Heart left ventricle (tissue), 16 donors: Measurements from ENCODE around the gene HTT. TPM values are rescaled to one million over a fixed set of nuclear protein-coding genes. Genes with fewer than 3 reads are reported as not detected.

Experiments used
- ATAC-seq, 4 donors: fragments of 200-7000 bp; cut with Tn5 transposase; one replicate each; pipeline ENCODE4 v1.9.1; 2020 to 2022; ENCODE audit warnings: moderate library complexity in 4 of 4, mild to moderate bottlenecking in 3 of 4, moderate number of reproducible peaks in 1 of 4
- DNase-seq, 5 donors: peaks; one replicate each; pipeline ENCODE4 v3.0.0-alpha.2; 2020
- H3K27ac ChIP-seq, 12 donors: fragments of 200-600 bp; sonication (generic) in 4 of 12; one replicate each; pipeline versions ENCODE4 v1.5.0 to v1.8.0; 2016 to 2022; ENCODE audit warnings: mild to moderate bottlenecking in 2 of 12
- H3K27me3 ChIP-seq, 9 donors: fragments of 200-600 bp; sonication (generic) in 2 of 9; one replicate each; pipeline versions ENCODE4 v1.5.1 to v1.8.0; 2016 to 2022; ENCODE audit warnings: mild to moderate bottlenecking in 3 of 9
- H3K36me3 ChIP-seq, 9 donors: fragments of 200-600 bp; sonication (generic) in 2 of 9; one replicate each; pipeline versions ENCODE4 v1.5.0 to v1.8.0; 2018 to 2022; ENCODE audit warnings: mild to moderate bottlenecking in 2 of 9
- H3K4me1 ChIP-seq, 12 donors: fragments of 200-600 bp; sonication (generic) in 4 of 12; one replicate each; pipeline versions ENCODE4 v1.5.0 to v1.8.0; 2016 to 2022; ENCODE audit warnings: mild to moderate bottlenecking in 3 of 12
- H3K4me3 ChIP-seq, 12 donors: fragments of 200-600 bp; sonication (generic) in 4 of 12; one replicate each; pipeline versions ENCODE4 v1.5.0 to v1.8.0; 2017 to 2022; ENCODE audit warnings: mild to moderate bottlenecking in 9 of 12, moderate library complexity in 4 of 12
- H3K9me3 ChIP-seq, 12 donors: fragments of 200-600 bp; sonication (generic) in 4 of 12; one replicate each; pipeline versions ENCODE4 v1.5.0 to v1.8.0; 2016 to 2022; ENCODE audit warnings: mild to moderate bottlenecking in 1 of 12
- CTCF ChIP-seq, 12 donors: fragments of 200-600 bp; sonication (generic) in 4 of 12; IDR thresholded peaks; one replicate each; pipeline versions ENCODE4 v1.5.0 to v1.8.0; 2018 to 2022; ENCODE audit warnings: antibody characterized with exemption in 12 of 12, mild to moderate bottlenecking in 5 of 12
- POLR2A ChIP-seq, 2 donors: fragments of 450-650 bp; IDR thresholded peaks; one replicate each; pipeline ENCODE4 v1.6.1; 2017; ENCODE audit warnings: antibody characterized with exemption in 2 of 2, mild to moderate bottlenecking in 2 of 2, moderate library complexity in 2 of 2
- WGBS, 4 donors: extraction: QIAGEN DNeasy Blood & Tissue Kit in 2 of 4; methylation state at CpG; one replicate each; pipeline versions ENCODE4 v1.1.5 to v1.1.7; 2013 to 2018; 5-methylcytosine and 5-hydroxymethylcytosine counted together
- intact Hi-C, 10 donors: fragments of 100-400 bp; cut with DNase I; formaldehyde crosslinking; loops; one replicate each; pipeline versions ENCODE4 v1.11.1 to v1.14.2; 2022
- polyA plus RNA-seq, 2 donors: library from polyadenylated mRNA; stranded (reverse); fragments of 200-250 nt; gene quantifications; one replicate each; pipeline ENCODE4 v1.2.3, GENCODE V29; 2013
- total RNA-seq, 9 donors: library from RNA; depleted of rRNA in 2 of 9; stranded (reverse); fragments of >200 nt in 2 of 9; fragmentation: NEBNext Ultra II Directional in 3 of 9; extraction: Animal tissue kit (Norgen Biotek cat#: 25700) in 3 of 9; gene quantifications; one replicate each; pipeline versions ENCODE4 v1.1.0 to v1.2.4, GENCODE V29; 2016 to 2023
- donor health status: ischemic (EF 13 %, LVEDD 7.1; RV severe dilation, severe dysfunction).
- donor health status: healthy with polysubstance abuse.
- donor health status: DM: no; HTN: yes; CAD: no.
- donor health status: DM: no; HTN: no; CAD: no.
- donor health status: ischemic (EF 25% LVEDD 6.9; RV normal size, moderate dysfunction).
- donor health status: ischemic (EF 25% LVEDD 5.7; RV mildly dilated, moderate dysfunction).
- donor health status: healthy.
- donor health status: DM: yes; HTN: yes; CAD: no.
- donor health status: ischemic (EF 35%, LVEDD 5.7; RV mildly dilated, moderate dysfunction).
- donor health status: nonischemic (EF 11% LVEDD 7.7; RV severe dilation, severe dysfunction).
- donor health status: DM: yes; HTN: yes; CAD: no.
- donor health status: PGD.
- donor health status: ischemic (EF 29% LVEDD 5.4; RV normal size, mild dysfunction).
- donor health status: nonischemic (EF 23%, LVEDD 6.1; RV moderate dilation, normal function).

The HTT gene
- total and polyA plus RNA-seq, 11 donors = 13.9 to 122 (median 25.1) TPM

- Histone ChIP-seq H3K27ac (no peak overlapping the region), H3K4me1 (no peaks in the 10 kb centered on the region), H3K36me3 (no peaks in the 10 kb centered on the region), H3K9me3 (no peaks in the 10 kb centered on the region), H3K4me3 (no peak overlapping the region), H3K27me3 (no peaks in the 10 kb centered on the region)
- WGBS, 4 donors = 57 to 63% (median 59%) methylated on average over 6 of the region's 6 CpGs
- DNase-seq = no peak
- ATAC-seq = no peak
- no peak for TF ChIP-seq POLR2A (IDR thresholded peaks at IDR 0.05)
- intact Hi-C loops = no loop called here
Measured at GRCh38 chr4:3263876-3264193, 189.4 kb downstream of the HTT start.

- intact Hi-C loops = no loop called here
- DNase-seq = no peak
- no peaks in the 10 kb centered on the region for H3K36me3 ChIP-seq
- no peak overlapping the region for H3K4me3 ChIP-seq
- 92 to 96% (median 95%) methylated on average over 17 of the region's 17 CpGs for WGBS, 4 donors
- H3K27ac ChIP-seq = no peak overlapping the region
- H3K4me1 ChIP-seq = peaks cover 0 to 12% (median 1%) of the 10 kb centered on the region in 12 donors
- ATAC-seq = no peak
- no peak for TF ChIP-seq CTCF (IDR thresholded peaks at IDR 0.05)
- no peaks in the 10 kb centered on the region for H3K9me3 ChIP-seq
- no peaks in the 10 kb centered on the region for H3K27me3 ChIP-seq
Measured at GRCh38 chr4:3266076-3266475, 191.6 kb downstream of the HTT start.

DNA sequence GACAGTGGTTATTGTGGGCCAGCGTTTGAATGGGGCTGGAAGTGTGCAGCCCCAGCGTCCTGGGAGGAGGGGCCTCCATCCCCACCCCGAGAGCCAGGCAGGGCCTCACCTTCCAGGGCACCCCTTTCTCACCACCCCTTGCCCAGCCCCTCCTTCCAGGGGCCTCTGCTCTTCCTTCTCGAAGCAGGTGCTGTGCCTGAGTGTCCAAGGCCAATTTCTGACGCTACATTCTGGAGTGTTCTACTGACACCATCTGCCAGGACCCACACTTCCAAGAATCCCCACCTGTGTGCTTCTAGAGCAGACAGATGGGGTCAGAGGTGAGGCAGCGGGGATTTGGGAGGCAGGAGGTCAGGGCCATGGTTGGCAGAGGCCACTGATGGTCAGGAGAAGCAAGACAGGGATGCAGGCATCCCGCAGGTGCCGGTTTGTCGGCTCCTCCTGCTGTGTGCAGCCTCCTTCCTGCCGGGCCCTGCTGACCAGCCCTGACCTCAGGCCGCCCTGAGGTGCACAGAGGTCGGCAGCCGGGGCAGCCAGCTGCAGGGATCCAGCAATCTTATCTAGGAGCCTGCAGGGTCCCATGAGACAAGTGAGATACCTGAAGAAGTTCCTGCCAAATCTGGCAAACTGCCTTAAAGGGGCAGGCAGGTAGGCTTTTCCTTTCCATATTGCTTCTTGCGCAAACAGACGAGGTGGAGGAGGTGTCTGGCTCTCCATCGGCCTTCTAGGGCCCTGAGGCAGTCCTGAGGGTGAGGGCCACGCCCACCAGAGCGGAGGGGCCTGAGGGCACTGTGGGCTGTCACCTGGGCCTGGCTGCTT lies 193.3 kb downstream of the HTT start:
- peaks cover 0 to 12% (median 1%) of the 10 kb centered on the region in 12 donors for H3K4me1 ChIP-seq
- H3K27me3 ChIP-seq = no peaks in the 10 kb centered on the region
- peaks cover 0 to 2% (median 0%) of the 10 kb centered on the region in 12 donors for H3K9me3 ChIP-seq
- 65 to 76% (median 73%) methylated on average over 13 to 18 of the region's 18 CpGs for WGBS, 4 donors
- intact Hi-C loops = no loop called here
- TF ChIP-seq POLR2A (IDR thresholded peaks at IDR 0.05) = no peak
- TF ChIP-seq CTCF (IDR thresholded peaks at IDR 0.05) = no peak
- no peaks in the 10 kb centered on the region for H3K36me3 ChIP-seq
- H3K27ac ChIP-seq = no peak overlapping the region
- peak in 1 of 5 donors; percentile 2 for DNase-seq
- ATAC-seq = no peak
- no peak overlapping the region for H3K4me3 ChIP-seq

GRCh38 chr4:3268395-3269104 lies 194.1 kb downstream of the HTT start:
- 83 to 89% (median 87%) methylated on average over 16 to 17 of the region's 17 CpGs for WGBS, 4 donors

More at GRCh38 chr4:3268395-3269104, 194.1 kb downstream of the HTT start:
- intact Hi-C loops = no loop called here
- Histone ChIP-seq H3K9me3 (peaks cover 0 to 9% (median 0%) of the 10 kb centered on the region in 12 donors), H3K27ac (no peak overlapping the region), H3K27me3 (no peaks in the 10 kb centered on the region), H3K36me3 (no peaks in the 10 kb centered on the region), H3K4me1 (peaks cover 0 to 12% (median 1%) of the 10 kb centered on the region in 12 donors), H3K4me3 (no peak overlapping the region)
- TF ChIP-seq POLR2A (IDR thresholded peaks at IDR 0.05) (no peak), CTCF (IDR thresholded peaks at IDR 0.05) (no peak)
- DNase-seq (peak in 1 of 5 donors; percentile 2), ATAC-seq (peak in 2 of 4 donors; percentile 9 to 10)
